H1 (cell line): ENCODE results near the gene ZNFX1. TPM values are rescaled to one million over a fixed set of nuclear protein-coding genes. Genes with fewer than 3 reads are reported as not detected.

ENCODE experiments used
- CTCF ChIA-PET: fragments of 300-600 bp; sonication (Branson Sonifier 250); formaldehyde crosslinking; loops from one replicate; lab custom pipeline; 2021; ENCODE audit not compliant: partially characterized antibody; lab: Charles Lee
- POLR2A ChIA-PET: fragments of 300-600 bp; sonication (Branson Sonifier 250); formaldehyde crosslinking; loops from one replicate; lab custom pipeline; 2021; ENCODE audit warnings: inconsistent platforms; ENCODE audit not compliant: partially characterized antibody; lab: Charles Lee
- DNase-seq, 2 experiments: peaks; one replicate each; pipeline versions ENCODE4 v3.0.0 to v3.0.0-alpha.2; 2010 to 2022; ENCODE audit warnings: low spot score in 2 of 2, low read depth in 1 of 2, mixed read lengths in 1 of 2
- FAIRE-seq: peaks from 2 replicates; lab custom pipeline; 2011; peaks lifted over from hg19 to GRCh38; lab: Jason Lieb, UNC
- H2AFZ ChIP-seq: 2 replicates; pipeline ENCODE4 v1.8.1; 2012; ENCODE audit warnings: low read length, inconsistent platforms
- H2AK5ac ChIP-seq: 2 replicates; pipeline ENCODE4 v1.6.1; 2013; ENCODE audit warnings: low read depth, low read length
- H2BK120ac ChIP-seq: replicated peaks from 2 replicates; pipeline ENCODE3; 2013; ENCODE audit warnings: low read depth, low read length, inconsistent platforms
- H2BK12ac ChIP-seq: 2 replicates; pipeline ENCODE4 v1.6.1; 2013; ENCODE audit warnings: low read depth, low read length
- H2BK15ac ChIP-seq: 2 replicates; pipeline ENCODE4 v1.6.1; 2013; ENCODE audit warnings: low read length
- H2BK20ac ChIP-seq: 2 replicates; pipeline ENCODE4 v1.6.1; 2013; ENCODE audit warnings: low read length
- H2BK5ac ChIP-seq: 2 replicates; pipeline ENCODE4 v1.6.1; 2013; ENCODE audit warnings: low read depth, low read length
- H3K14ac ChIP-seq: 2 replicates; pipeline ENCODE4 v1.6.1; 2013; ENCODE audit warnings: inconsistent platforms; ENCODE audit not compliant: insufficient read length
- H3K18ac ChIP-seq: 2 replicates; pipeline ENCODE4 v1.6.1; 2013; ENCODE audit warnings: low read length; ENCODE audit errors: extremely low read depth
- H3K23ac ChIP-seq: 2 replicates; pipeline ENCODE4 v1.6.1; 2013; ENCODE audit warnings: inconsistent platforms; ENCODE audit not compliant: insufficient read length
- H3K23me2 ChIP-seq: 2 replicates; pipeline ENCODE4 v1.6.1; 2013; ENCODE audit warnings: low read depth, low read length
- H3K27ac ChIP-seq: 2 replicates; pipeline ENCODE4 v1.6.1; 2011; ENCODE audit warnings: low read depth, low read length, inconsistent platforms
- H3K27me3 ChIP-seq, 4 experiments: replicated peaks in 1 of 4; 1 replicate in 1 of 4; 2 replicates in 3 of 4; pipeline versions ENCODE4 v1.6.1 to v1.8.1; 2011 to 2013; ENCODE audit warnings: low read length in 3 of 4, mild to moderate bottlenecking in 3 of 4, inconsistent platforms in 2 of 4, mixed read lengths in 2 of 4, moderate library complexity in 1 of 4; ENCODE audit not compliant: control insufficient read depth in 3 of 4, insufficient read depth in 3 of 4; ENCODE audit errors: extremely low read depth in 1 of 4
- H3K36me3 ChIP-seq, 4 experiments: 2 replicates each; pipeline versions ENCODE4 v1.6.1 to v1.8.1; 2011 to 2013; ENCODE audit warnings: mild to moderate bottlenecking in 4 of 4, low read length in 3 of 4, moderate library complexity in 2 of 4, control low read depth in 1 of 4, inconsistent platforms in 1 of 4; ENCODE audit not compliant: insufficient read depth in 4 of 4, control insufficient read depth in 2 of 4
- H3K4ac ChIP-seq: replicated peaks from 2 replicates; pipeline ENCODE3; 2013; ENCODE audit warnings: low read length, low read depth, mixed read lengths, inconsistent platforms; ENCODE audit not compliant: insufficient read length
- H3K4me1 ChIP-seq, 4 experiments: replicated peaks in 1 of 4; 1 replicate in 1 of 4; 2 replicates in 3 of 4; pipeline versions ENCODE4 v1.6.1 to v1.8.1; 2011 to 2013; ENCODE audit warnings: low read length in 3 of 4, inconsistent platforms in 2 of 4, mixed read lengths in 1 of 4; ENCODE audit not compliant: insufficient read depth in 4 of 4, control insufficient read depth in 3 of 4
- H3K4me2 ChIP-seq, 2 experiments: 2 replicates each; pipeline versions ENCODE4 v1.6.1 to v1.8.1; 2011 to 2013; ENCODE audit warnings: low read depth in 2 of 2, low read length in 2 of 2, control low read depth in 1 of 2, inconsistent platforms in 1 of 2, mild to moderate bottlenecking in 1 of 2; ENCODE audit not compliant: insufficient read depth in 1 of 2
- H3K4me3 ChIP-seq, 4 experiments: fragments of 200-600, 300-600 bp in 1 of 4; sonication (generic), shearing (Covaris generic), sonication (Bioruptor Twin) in 1 of 4; 2 replicates each; pipeline versions ENCODE4 v1.5.1 to v1.8.1; 2011 to 2016; ENCODE audit warnings: low read length in 4 of 4, low read depth in 3 of 4, control low read depth in 2 of 4, inconsistent platforms in 2 of 4, mild to moderate bottlenecking in 2 of 4, mixed read lengths in 1 of 4, moderate library complexity in 1 of 4; ENCODE audit not compliant: insufficient read depth in 2 of 4; ENCODE audit errors: extremely low read depth in 1 of 4
- H3K56ac ChIP-seq: replicated peaks from 2 replicates; pipeline ENCODE3; 2013; ENCODE audit warnings: low read depth, mild to moderate bottlenecking, mixed read lengths, low read length, inconsistent platforms; ENCODE audit not compliant: insufficient read length
- H3K79me1 ChIP-seq: 2 replicates; pipeline ENCODE4 v1.6.1; 2013; ENCODE audit warnings: low read depth, low read length, control low read depth
- H3K79me2 ChIP-seq, 2 experiments: 2 replicates each; pipeline versions ENCODE4 v1.6.1 to v1.8.1; 2012 to 2013; ENCODE audit warnings: low read length in 2 of 2, mild to moderate bottlenecking in 2 of 2, inconsistent platforms in 1 of 2; ENCODE audit not compliant: insufficient read depth in 2 of 2, control insufficient read depth in 1 of 2
- H3K9ac ChIP-seq, 4 experiments: replicated peaks in 1 of 4; 1 replicate in 1 of 4; 2 replicates in 3 of 4; pipeline versions ENCODE4 v1.6.1 to v1.8.1; 2011 to 2013; ENCODE audit warnings: low read depth in 3 of 4, low read length in 3 of 4, control low read depth in 2 of 4, mild to moderate bottlenecking in 2 of 4, moderate library complexity in 2 of 4, inconsistent platforms in 1 of 4; ENCODE audit errors: extremely low read depth in 1 of 4
- H3K9me3 ChIP-seq, 2 experiments: 2 replicates each; pipeline versions ENCODE4 v1.6.1 to v1.8.1; 2012 to 2013; ENCODE audit warnings: mild to moderate bottlenecking in 2 of 2, moderate library complexity in 2 of 2, control low read depth in 1 of 2, inconsistent platforms in 1 of 2, low read depth in 1 of 2, low read length in 1 of 2, mixed read lengths in 1 of 2; ENCODE audit not compliant: insufficient read depth in 2 of 2
- H4K20me1 ChIP-seq, 2 experiments: replicated peaks in 1 of 2; 2 replicates each; pipeline versions ENCODE3 to v1.8.1; 2011 to 2013; ENCODE audit warnings: inconsistent platforms in 2 of 2, low read length in 2 of 2, mild to moderate bottlenecking in 1 of 2; ENCODE audit not compliant: insufficient read depth in 2 of 2, control insufficient read depth in 1 of 2
- H4K5ac ChIP-seq: 2 replicates; pipeline ENCODE4 v1.6.1; 2013; ENCODE audit warnings: low read length, low read depth, mixed read lengths, inconsistent platforms; ENCODE audit not compliant: insufficient read length
- H4K8ac ChIP-seq: 2 replicates; pipeline ENCODE4 v1.8.0; 2013; ENCODE audit warnings: mild to moderate bottlenecking, moderate library complexity, low read length, inconsistent platforms; ENCODE audit not compliant: insufficient read depth; ENCODE audit errors: extremely low read depth
- H4K91ac ChIP-seq: replicated peaks from 2 replicates; pipeline ENCODE3; 2013; ENCODE audit warnings: low read length, mixed read lengths, inconsistent platforms; ENCODE audit not compliant: insufficient read length
- CTBP2 ChIP-seq: IDR thresholded peaks from 2 replicates; pipeline ENCODE4 v1.7.0; 2011; ENCODE audit warnings: borderline replicate concordance, mild to moderate bottlenecking, moderate library complexity, mixed read lengths, low read length; ENCODE audit not compliant: insufficient read depth, insufficient read length
- RXRA ChIP-seq: IDR thresholded peaks from 2 replicates; pipeline ENCODE4 v1.6.1; 2011; ENCODE audit warnings: low read depth, mild to moderate bottlenecking, low read length, moderate library complexity; ENCODE audit not compliant: insufficient read depth
- SIN3A ChIP-seq, 2 experiments: IDR thresholded peaks in 1 of 2; conservative IDR thresholded peaks in 1 of 2; 2 replicates each; pipeline ENCODE4 v1.6.1; 2011 to 2012; ENCODE audit warnings: low read length in 2 of 2, improper control_type of control experiment in 1 of 2, low read depth in 1 of 2, mild to moderate bottlenecking in 1 of 2
- SIX5 ChIP-seq: IDR thresholded peaks from 2 replicates; pipeline ENCODE4 v1.6.1; 2011; ENCODE audit warnings: mild to moderate bottlenecking, low read depth, low read length
- SRF ChIP-seq: IDR thresholded peaks from 2 replicates; pipeline ENCODE4 v1.6.1; 2011; ENCODE audit warnings: mild to moderate bottlenecking, low read depth, low read length, moderate library complexity
- TAF1 ChIP-seq: IDR thresholded peaks from 2 replicates; pipeline ENCODE4 v1.6.1; 2011; ENCODE audit warnings: mild to moderate bottlenecking, low read depth, low read length
- TAF7 ChIP-seq: optimal IDR thresholded peaks from 2 replicates; pipeline ENCODE3; 2011; ENCODE audit warnings: low read depth, mild to moderate bottlenecking, inconsistent platforms, low read length, moderate library complexity, borderline replicate concordance
- ZNF274 ChIP-seq: IDR thresholded peaks from 2 replicates; pipeline ENCODE4 v1.7.0; 2012; ENCODE audit warnings: low read length, borderline replicate concordance; ENCODE audit errors: extremely low read depth
- WGBS, 2 experiments: shearing (Covaris generic) in 1 of 2; methylation state at CpG; one replicate each; pipeline versions ENCODE4 v1.1.6 to v1.1.7; 2013 to 2015; ENCODE audit warnings: low lambda C conversion rate in 2 of 2, mixed read lengths in 2 of 2, inconsistent platforms in 1 of 2, low coverage in 1 of 2, missing lambda C conversion rate in 1 of 2; ENCODE audit not compliant: insufficient replicate concordance in 2 of 2, insufficient coverage in 1 of 2, insufficient read length in 1 of 2; ENCODE audit errors: extremely low coverage in 1 of 2, missing lambda C conversion rate in 1 of 2; 5-methylcytosine and 5-hydroxymethylcytosine counted together
- polyA plus RNA-seq, 7 experiments: library from polyadenylated mRNA; depleted of rRNA in 3 of 7; stranded (reverse) in 5 of 7; unstranded in 2 of 7; fragments of >200 nt in 5 of 7; fragments of 200-250 nt in 2 of 7; gene quantifications; 1 replicate in 5 of 7; 2 replicates in 1 of 7; 4 replicates in 1 of 7; pipeline versions ENCODE4 v1.2.1 to v1.2.3, GENCODE V29; 2011 to 2013; ENCODE audit warnings: missing spikeins in 2 of 7, mixed read lengths in 2 of 7
- total RNA-seq: library from RNA; stranded (reverse); fragmentation: NEBNext Ultra II Directional; extraction: Animal tissue kit (Norgen Biotek cat#: 25700); gene quantifications from 2 replicates; pipeline ENCODE4 v1.2.1, GENCODE V29; 2021
- TF ChIP-seq, protein P1 (sequence below): IDR thresholded peaks from 2 replicates; pipeline ENCODE4 v1.6.1; 2012; ENCODE audit warnings: inconsistent platforms

ZNFX1 gene
- total and polyA plus RNA-seq, 2 of the 8 experiments (the other 6 are each of a cell fraction or from before 2014, with no cell fraction given): 3.1 to 11.3 TPM

GRCh38 chr20:49248301-49248700, 29.6 kb downstream of the ZNFX1 start:
- H4K8ac ChIP-seq: no peak overlapping the region; the same call in 1 of the 2 replicates
- WGBS, 2 experiments: 93% methylated on average over 10 of the region's 10 CpGs; no CpG with 5 or more reads in 1 of the 2 experiments
- no peaks in the 10 kb centered on the region for H3K27me3 ChIP-seq
- no peak overlapping the region for H4K5ac ChIP-seq
- H2AK5ac ChIP-seq: no peak overlapping the region
- H2BK20ac ChIP-seq: no peak overlapping the region
- no peaks in the 10 kb centered on the region for H3K9me3 ChIP-seq
- no peak overlapping the region for H3K4me3 ChIP-seq
- no peak overlapping the region for H2AFZ ChIP-seq
- TF ChIP-seq CTBP2 (no peak), TAF7 (no peak), RXRA (no peak), SIN3A (conservative IDR thresholded peaks at IDR 0.05 in 1 of 2, IDR thresholded peaks at IDR 0.05 in 1 of 2; ENCODE audit: low read depth in 1 of 2, low read length in 2 of 2) (no peak), TAF1 (no peak), SIX5 (no peak), SRF (no peak), ZNF274 (no peak)
- TF ChIP-seq, protein P1, sequence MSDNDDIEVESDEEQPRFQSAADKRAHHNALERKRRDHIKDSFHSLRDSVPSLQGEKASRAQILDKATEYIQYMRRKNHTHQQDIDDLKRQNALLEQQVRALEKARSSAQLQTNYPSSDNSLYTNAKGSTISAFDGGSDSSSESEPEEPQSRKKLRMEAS: no peak
- H3K36me3 ChIP-seq: peaks cover 18 to 73% (median 52%) of the 10 kb centered on the region in 4 experiments; a peak in 7 of 8 replicates
- H4K20me1 ChIP-seq: peaks cover 4 to 8% of the 10 kb centered on the region in 2 experiments
- no peak overlapping the region for H2BK5ac ChIP-seq
- H3K4me2 ChIP-seq: no peak overlapping the region
- no peak overlapping the region for H2BK12ac ChIP-seq
- H3K23ac ChIP-seq: no peak overlapping the region
- H3K18ac ChIP-seq: no peak overlapping the region
- H3K4ac ChIP-seq: no peak overlapping the region
- H3K79me1 ChIP-seq: no peaks in the 10 kb centered on the region
- H2BK15ac ChIP-seq: no peak overlapping the region
- no peak for FAIRE-seq
- no peak overlapping the region for H3K14ac ChIP-seq
- no peak overlapping the region for H2BK120ac ChIP-seq
- CTCF ChIA-PET: interaction anchor here (0.7 to 3.4 kb wide), 9 partner anchors 17 to 289 kb away, joined by 3 to 33 read pairs (median 4); partner anchors contain the start of gene DDX27
- H3K27ac ChIP-seq: no peak overlapping the region
- POLR2A ChIA-PET: interaction anchor here (1.0 to 6.0 kb wide), 8 partner anchors 13 to 145 kb away, joined by 3 to 54 read pairs (median 4); partner anchors contain the start of genes DDX27 and ZNFX1
- no peak overlapping the region for H4K91ac ChIP-seq
- no peak overlapping the region for H3K9ac ChIP-seq
- DNase-seq: no peak
- H3K23me2 ChIP-seq: no peaks in the 10 kb centered on the region; the same call in 1 of the 2 replicates
- no peaks in the 10 kb centered on the region for H3K79me2 ChIP-seq
- H3K4me1 ChIP-seq: no peaks in the 10 kb centered on the region
- H3K56ac ChIP-seq: no peak overlapping the region
